ENCODE data around the gene FOCAD.

FOCAD gene

DNA sequence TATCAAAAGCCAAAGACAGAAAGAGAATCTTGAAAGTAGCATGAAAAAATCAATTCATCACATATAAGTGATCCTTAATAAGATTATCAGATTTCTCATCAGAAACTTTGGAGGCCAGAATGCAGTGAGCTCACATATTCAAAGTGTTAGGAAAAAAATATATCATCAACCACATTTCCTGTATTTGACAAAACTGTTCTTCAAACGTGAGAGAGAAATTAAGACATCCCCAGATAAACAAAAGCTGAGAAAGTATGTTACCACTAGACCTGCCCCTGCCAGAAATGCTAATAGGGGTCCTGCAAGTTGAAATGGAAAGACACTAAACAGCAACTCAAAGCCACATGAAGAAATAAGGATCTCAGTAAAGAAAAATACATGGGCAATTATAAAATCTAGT lies 317.5 kb downstream of the FOCAD start:
- H3K36me3 Mint-ChIP-seq: peaks cover 41% of the 10 kb centered on the region
- H3K9me3 Mint-ChIP-seq: peaks cover 17% of the 10 kb centered on the region
- peaks cover 35% of the 10 kb centered on the region for H3K4me1 Mint-ChIP-seq
- H3K27ac Mint-ChIP-seq: peak overlapping the region; percentile 76
- no peaks in the 10 kb centered on the region for H3K27me3 Mint-ChIP-seq
- H3K4me3 Mint-ChIP-seq: peak overlapping the region; percentile 43

GRCh38 chr9:21002040-21002439 lies 318.0 kb downstream of the FOCAD start:
- Mint-ChIP-seq H3K4me1 (peaks cover 31% of the 10 kb centered on the region), H3K27me3 (no peaks in the 10 kb centered on the region), H3K27ac (peak overlapping the region; percentile 76), H3K9me3 (peaks cover 17% of the 10 kb centered on the region), H3K4me3 (peak overlapping the region; percentile 43), H3K36me3 (peaks cover 46% of the 10 kb centered on the region)

DNA sequence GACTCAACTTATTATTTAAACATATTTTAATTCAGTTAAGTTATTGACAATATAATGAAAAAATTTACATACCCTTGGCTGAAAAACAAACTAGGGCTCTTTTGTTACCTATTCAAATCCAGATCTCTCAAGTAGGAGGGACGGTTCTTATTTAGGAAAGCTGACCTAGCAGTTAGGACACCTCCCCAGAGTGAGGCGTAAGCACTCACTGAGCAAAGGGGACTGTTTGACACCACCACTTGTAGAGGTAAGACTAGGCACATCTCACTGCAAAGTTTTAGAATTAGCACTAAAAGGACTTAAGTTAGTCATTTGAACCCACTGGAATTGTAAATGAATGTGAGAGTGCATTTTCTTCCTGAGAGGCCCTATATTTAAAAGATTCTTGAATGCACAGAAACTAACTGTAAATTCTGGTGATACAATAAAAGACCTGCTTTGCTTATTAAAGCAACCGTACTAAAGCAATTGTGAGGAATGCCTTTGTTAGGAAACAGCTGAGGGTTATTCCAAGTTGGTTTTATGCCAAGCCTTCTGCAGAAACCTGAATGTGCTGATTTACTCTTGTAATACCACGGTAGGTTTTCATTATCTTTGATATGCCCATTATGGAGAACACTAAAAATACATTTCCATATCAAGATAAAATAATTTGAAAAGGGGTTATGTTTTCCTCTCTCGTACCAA lies 331.2 kb downstream of the FOCAD start:
- Mint-ChIP-seq H3K4me1 (peaks cover 4% of the 10 kb centered on the region), H3K27me3 (no peaks in the 10 kb centered on the region), H3K9me3 (no peaks in the 10 kb centered on the region), H3K27ac (no peak overlapping the region), H3K36me3 (peaks cover 37% of the 10 kb centered on the region), H3K4me3 (no peak overlapping the region)

DNA sequence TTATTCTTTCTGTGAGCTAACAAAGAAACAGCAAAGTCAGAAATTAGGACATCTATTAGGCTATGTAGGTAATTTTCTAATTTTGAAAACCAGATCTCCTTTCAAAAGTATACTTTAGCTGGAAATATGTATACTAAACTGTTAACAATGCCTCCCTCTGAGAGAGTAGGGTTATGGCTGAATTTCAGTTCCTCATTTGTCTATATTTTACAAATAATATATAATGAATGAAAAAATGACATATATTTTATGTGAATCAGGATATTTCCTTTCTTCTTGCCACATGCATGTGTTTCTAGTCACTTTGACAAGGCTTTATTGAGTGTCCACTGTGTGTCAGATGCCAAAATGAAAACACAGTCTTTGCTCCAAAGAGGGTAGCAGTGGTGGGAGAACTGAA lies 331.9 kb downstream of the FOCAD start:
- Mint-ChIP-seq H3K27me3 (no peaks in the 10 kb centered on the region), H3K36me3 (peaks cover 34% of the 10 kb centered on the region), H3K27ac (no peak overlapping the region)

GRCh38 chr9:21016701-21017491 lies 332.8 kb downstream of the FOCAD start:
- H3K9me3 Mint-ChIP-seq: no peaks in the 10 kb centered on the region
- H3K36me3 Mint-ChIP-seq: peaks cover 31% of the 10 kb centered on the region
- peaks cover 12% of the 10 kb centered on the region for H3K4me1 Mint-ChIP-seq
- peak overlapping the region; percentile 41 for H3K27ac Mint-ChIP-seq
- no peaks in the 10 kb centered on the region for H3K27me3 Mint-ChIP-seq
- H3K4me3 Mint-ChIP-seq: no peak overlapping the region

More for the DNA sequence above, 331.9 kb downstream of the FOCAD start:
- no peak overlapping the region for H3K4me3 Mint-ChIP-seq
- H3K9me3 Mint-ChIP-seq: no peaks in the 10 kb centered on the region
- peaks cover 7% of the 10 kb centered on the region for H3K4me1 Mint-ChIP-seq

DNA sequence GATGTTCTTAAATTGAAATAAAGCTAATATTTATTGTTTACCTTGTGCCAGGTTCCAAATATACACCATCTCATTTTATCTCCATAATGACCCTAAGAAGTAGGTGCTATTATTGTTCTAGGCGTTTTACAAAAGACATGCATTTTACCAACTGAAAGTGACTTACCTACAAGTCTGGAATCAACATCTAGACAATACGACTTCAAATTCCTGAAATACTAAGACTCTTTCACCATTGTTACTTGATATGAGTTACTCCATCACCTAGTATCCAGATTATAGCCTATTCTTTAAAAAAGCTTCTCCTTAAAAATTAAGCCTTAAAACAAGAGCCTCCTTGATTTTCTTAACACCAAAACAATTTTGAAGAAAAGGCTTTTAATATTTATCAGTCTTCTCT lies 334.1 kb downstream of the FOCAD start:
- H3K9me3 Mint-ChIP-seq: no peaks in the 10 kb centered on the region
- no peak overlapping the region for H3K4me3 Mint-ChIP-seq
- no peak overlapping the region for H3K27ac Mint-ChIP-seq
- no peaks in the 10 kb centered on the region for H3K27me3 Mint-ChIP-seq
- H3K4me1 Mint-ChIP-seq: peaks cover 12% of the 10 kb centered on the region
- H3K36me3 Mint-ChIP-seq: peaks cover 34% of the 10 kb centered on the region

GRCh38 chr9:21023861-21024260 lies 339.8 kb downstream of the FOCAD start:
- Mint-ChIP-seq H3K27me3 (no peaks in the 10 kb centered on the region), H3K4me3 (no peak overlapping the region), H3K4me1 (peaks cover 32% of the 10 kb centered on the region), H3K27ac (no peak overlapping the region), H3K36me3 (peaks cover 27% of the 10 kb centered on the region), H3K9me3 (no peaks in the 10 kb centered on the region)

GRCh38 chr9:21027295-21027694 lies 343.2 kb downstream of the FOCAD start:
- Mint-ChIP-seq H3K4me3 (no peak overlapping the region), H3K27me3 (no peaks in the 10 kb centered on the region), H3K27ac (no peak overlapping the region), H3K4me1 (peaks cover 21% of the 10 kb centered on the region), H3K36me3 (peaks cover 17% of the 10 kb centered on the region), H3K9me3 (no peaks in the 10 kb centered on the region)

DNA sequence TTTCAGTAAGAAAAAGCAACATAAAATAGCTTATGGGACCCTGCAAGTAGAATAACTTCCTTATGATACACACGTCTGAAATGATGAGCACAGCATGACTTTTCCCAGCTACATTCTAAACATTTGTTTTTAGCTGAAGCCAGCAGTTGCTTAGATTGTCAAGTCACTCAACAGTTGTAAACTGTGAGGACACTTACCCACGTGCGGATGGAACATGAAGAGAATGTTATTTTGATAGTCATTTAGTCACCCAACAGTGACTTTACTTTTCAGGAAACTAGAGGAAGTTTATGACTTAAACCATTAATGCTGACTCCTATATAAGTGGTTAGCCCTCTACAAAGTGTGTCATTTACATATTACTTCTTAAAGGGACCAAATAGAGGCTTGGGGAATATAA lies 344.4 kb downstream of the FOCAD start:
- Mint-ChIP-seq H3K27ac (no peak overlapping the region), H3K36me3 (peaks cover 13% of the 10 kb centered on the region), H3K27me3 (no peaks in the 10 kb centered on the region), H3K4me3 (no peak overlapping the region), H3K9me3 (no peaks in the 10 kb centered on the region), H3K4me1 (peaks cover 33% of the 10 kb centered on the region)

- no peak overlapping the region for H3K27ac Mint-ChIP-seq
- peaks cover 31% of the 10 kb centered on the region for H3K4me1 Mint-ChIP-seq
- H3K27me3 Mint-ChIP-seq: no peaks in the 10 kb centered on the region
- H3K36me3 Mint-ChIP-seq: peaks cover 9% of the 10 kb centered on the region
- no peak overlapping the region for H3K4me3 Mint-ChIP-seq
- no peaks in the 10 kb centered on the region for H3K9me3 Mint-ChIP-seq
Measured at GRCh38 chr9:21029661-21030060, 345.6 kb downstream of the FOCAD start.

- H3K27me3 Mint-ChIP-seq: no peaks in the 10 kb centered on the region
- no peak overlapping the region for H3K27ac Mint-ChIP-seq
- no peaks in the 10 kb centered on the region for H3K9me3 Mint-ChIP-seq
- H3K4me3 Mint-ChIP-seq: no peak overlapping the region
- H3K36me3 Mint-ChIP-seq: peaks cover 9% of the 10 kb centered on the region
- peaks cover 31% of the 10 kb centered on the region for H3K4me1 Mint-ChIP-seq
Measured at GRCh38 chr9:21030389-21031035, 346.5 kb downstream of the FOCAD start.

DNA sequence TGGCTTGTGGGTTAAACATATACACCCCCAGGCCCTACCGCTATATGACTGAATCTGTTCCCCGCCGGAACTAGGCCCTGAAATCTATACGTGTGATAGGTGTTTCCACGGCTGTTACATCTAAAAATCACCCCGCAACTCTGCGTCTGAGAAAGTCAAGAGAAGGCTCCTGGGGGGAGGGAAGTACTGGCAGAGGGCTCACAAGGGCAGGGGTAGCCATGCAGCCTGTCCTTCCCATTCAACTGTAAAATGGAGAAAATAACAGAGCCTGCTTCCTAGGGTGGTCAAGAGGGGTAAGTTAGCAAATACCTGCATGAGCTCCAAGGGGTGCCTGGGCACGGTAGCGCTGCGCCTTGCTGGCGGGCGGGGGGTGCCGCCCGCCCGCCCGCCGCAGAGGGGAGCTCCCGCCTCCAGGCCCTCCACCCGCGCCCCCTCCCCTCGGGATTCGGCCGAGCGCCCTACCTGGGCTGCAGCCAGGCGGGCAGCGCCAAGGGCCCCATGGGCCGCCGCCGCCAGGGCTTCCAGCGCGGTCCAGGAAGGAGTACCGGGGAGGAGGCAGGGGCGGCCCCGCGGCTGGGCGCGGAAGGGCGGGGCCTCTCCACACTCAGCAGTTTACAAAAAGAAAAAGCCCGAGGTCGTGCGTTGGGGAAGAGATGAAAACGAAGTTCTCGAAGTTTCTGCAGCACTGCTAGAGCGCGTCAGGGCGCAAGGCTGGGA lies 347.2 kb downstream of the FOCAD start, which contains the start of gene HACD4:
Gene HACD4, minus strand, starts transcription at position 550 of the 717 bp plus-strand sequence. Its CDS starts 50 bp downstream, at position 500.
- Mint-ChIP-seq H3K27ac (peak within 1 kb of the TSS; percentile 43), H3K36me3 (peaks cover 6% of the 10 kb centered on the region), H3K4me3 (peak within 1 kb of the TSS; percentile 77), H3K27me3 (no peaks in the 10 kb centered on the region), H3K9me3 (no peaks in the 10 kb centered on the region), H3K4me1 (peaks cover 24% of the 10 kb centered on the region)

- no peak overlapping the region for H3K27ac Mint-ChIP-seq
- H3K4me3 Mint-ChIP-seq: peak overlapping the region; percentile 72
- H3K36me3 Mint-ChIP-seq: peaks cover 3% of the 10 kb centered on the region
- H3K9me3 Mint-ChIP-seq: no peaks in the 10 kb centered on the region
- peaks cover 20% of the 10 kb centered on the region for H3K4me1 Mint-ChIP-seq
- H3K27me3 Mint-ChIP-seq: no peaks in the 10 kb centered on the region
Measured at GRCh38 chr9:21031808-21032183, 347.7 kb downstream of the FOCAD start.

GRCh38 chr9:21037278-21037677 lies 353.2 kb downstream of the FOCAD start:
- peaks cover 27% of the 10 kb centered on the region for H3K4me1 Mint-ChIP-seq
- H3K27ac Mint-ChIP-seq: no peak overlapping the region
- H3K27me3 Mint-ChIP-seq: no peaks in the 10 kb centered on the region
- H3K9me3 Mint-ChIP-seq: no peaks in the 10 kb centered on the region
- H3K36me3 Mint-ChIP-seq: peaks cover 1% of the 10 kb centered on the region
- H3K4me3 Mint-ChIP-seq: no peak overlapping the region

GRCh38 chr9:21039302-21039701 lies 355.2 kb downstream of the FOCAD start:
- no peak overlapping the region for H3K4me3 Mint-ChIP-seq
- no peaks in the 10 kb centered on the region for H3K9me3 Mint-ChIP-seq
- H3K27me3 Mint-ChIP-seq: no peaks in the 10 kb centered on the region
- H3K27ac Mint-ChIP-seq: no peak overlapping the region
- H3K4me1 Mint-ChIP-seq: peaks cover 11% of the 10 kb centered on the region
- peaks cover 1% of the 10 kb centered on the region for H3K36me3 Mint-ChIP-seq

Data from activated naive CD4-positive, alpha-beta T cell treated with anti-CD3 and anti-CD28 coated beads, Interleukin-2, amount 50 U/mL, for 24 hours (primary cell).